Head of caudate nucleus (tissue), 42 donors: ENCODE measurements around the gene FGD3.
"Not testable (repeated sequence)": the region's sequence is repeated elsewhere in the genome, so short reads cannot be mapped to it uniquely, and the experiment has no call there.

Source experiments
- DNase-seq, 42 donors: peaks; one replicate each; pipeline versions ENCODE4 v3.0.0 to v3.0.0-alpha.2; 2020 to 2021; ENCODE audit warnings: mixed read lengths in 7 of 42
- intact Hi-C: fragments of 100-400 bp; cut with DNase I; formaldehyde crosslinking; loops from one replicate; pipeline ENCODE4 v1.15.0; 2022

The FGD3 gene, protein sequence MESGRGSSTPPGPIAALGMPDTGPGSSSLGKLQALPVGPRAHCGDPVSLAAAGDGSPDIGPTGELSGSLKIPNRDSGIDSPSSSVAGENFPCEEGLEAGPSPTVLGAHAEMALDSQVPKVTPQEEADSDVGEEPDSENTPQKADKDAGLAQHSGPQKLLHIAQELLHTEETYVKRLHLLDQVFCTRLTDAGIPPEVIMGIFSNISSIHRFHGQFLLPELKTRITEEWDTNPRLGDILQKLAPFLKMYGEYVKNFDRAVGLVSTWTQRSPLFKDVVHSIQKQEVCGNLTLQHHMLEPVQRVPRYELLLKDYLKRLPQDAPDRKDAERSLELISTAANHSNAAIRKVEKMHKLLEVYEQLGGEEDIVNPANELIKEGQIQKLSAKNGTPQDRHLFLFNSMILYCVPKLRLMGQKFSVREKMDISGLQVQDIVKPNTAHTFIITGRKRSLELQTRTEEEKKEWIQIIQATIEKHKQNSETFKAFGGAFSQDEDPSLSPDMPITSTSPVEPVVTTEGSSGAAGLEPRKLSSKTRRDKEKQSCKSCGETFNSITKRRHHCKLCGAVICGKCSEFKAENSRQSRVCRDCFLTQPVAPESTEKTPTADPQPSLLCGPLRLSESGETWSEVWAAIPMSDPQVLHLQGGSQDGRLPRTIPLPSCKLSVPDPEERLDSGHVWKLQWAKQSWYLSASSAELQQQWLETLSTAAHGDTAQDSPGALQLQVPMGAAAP

DNA sequence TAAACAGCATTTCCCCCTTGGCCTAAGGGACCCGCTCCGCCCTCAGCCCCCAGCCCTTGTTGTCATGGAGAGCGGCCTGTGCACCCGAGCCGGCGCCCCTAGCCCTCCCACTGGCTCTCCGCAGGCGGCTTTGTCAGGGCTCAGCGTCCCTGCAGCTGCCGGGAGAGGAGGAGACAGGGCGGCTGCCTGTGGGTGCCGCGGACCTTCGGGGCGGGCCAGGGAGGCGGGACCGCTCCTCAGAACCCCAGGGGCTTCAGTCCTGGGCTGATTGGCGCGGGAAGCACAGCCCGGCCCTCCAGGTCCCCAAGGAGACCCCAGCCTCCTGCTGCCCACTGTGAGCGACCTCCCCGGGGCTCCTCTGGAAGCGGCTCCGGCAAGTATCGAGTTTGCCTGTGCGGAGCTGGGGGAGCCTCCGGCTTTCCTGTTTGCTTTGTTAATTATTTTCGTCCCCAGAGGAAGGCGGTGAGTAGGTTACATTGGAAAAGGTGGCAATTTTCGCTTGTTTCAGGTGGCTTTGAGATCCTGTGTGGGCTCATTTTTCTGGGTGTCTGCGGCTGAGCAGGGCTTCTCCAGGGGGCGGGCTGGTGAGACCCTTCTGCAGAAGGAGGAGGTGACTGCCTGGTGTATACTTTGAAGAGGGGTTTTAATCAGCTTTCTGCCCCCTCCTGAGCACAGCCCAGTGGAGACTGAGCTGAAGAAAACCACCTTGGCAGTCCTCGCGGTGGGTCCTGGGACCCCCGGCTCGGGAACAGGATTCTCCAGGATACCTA lies at the start of gene FGD3:
Gene FGD3 (plus strand): TSS at position 256 of the 770 bp plus-strand sequence. CDS start 28,734 bp downstream, outside the sequence.
- intact Hi-C loops = no loop called here
- peak in 9 of 42 donors; percentile 8 to 40 (median 26) for DNase-seq

DNA sequence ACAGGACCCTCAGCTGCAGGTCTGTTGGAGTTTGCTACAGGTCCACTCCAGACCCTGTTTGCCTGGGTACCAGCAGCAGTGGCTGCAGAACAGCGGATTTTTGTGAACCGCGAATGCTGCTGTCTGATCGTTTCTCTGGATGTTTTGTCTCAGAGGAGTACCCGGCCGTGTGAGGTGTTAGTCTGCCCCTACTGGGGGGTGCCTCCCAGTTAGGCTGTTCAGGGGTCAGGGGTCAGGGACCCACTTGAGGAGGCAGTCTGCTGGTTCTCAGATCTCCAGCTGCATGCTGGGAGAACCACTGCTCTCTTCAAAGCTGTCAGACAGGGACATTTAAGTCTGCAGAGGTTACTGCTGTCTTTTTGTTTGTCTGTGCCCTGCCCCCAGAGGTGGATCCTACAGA lies 42.2 kb upstream of the FGD3 start:
- intact Hi-C loops = not testable (repeated sequence)
- peak in 1 of 42 donors; percentile 8 for DNase-seq

DNA sequence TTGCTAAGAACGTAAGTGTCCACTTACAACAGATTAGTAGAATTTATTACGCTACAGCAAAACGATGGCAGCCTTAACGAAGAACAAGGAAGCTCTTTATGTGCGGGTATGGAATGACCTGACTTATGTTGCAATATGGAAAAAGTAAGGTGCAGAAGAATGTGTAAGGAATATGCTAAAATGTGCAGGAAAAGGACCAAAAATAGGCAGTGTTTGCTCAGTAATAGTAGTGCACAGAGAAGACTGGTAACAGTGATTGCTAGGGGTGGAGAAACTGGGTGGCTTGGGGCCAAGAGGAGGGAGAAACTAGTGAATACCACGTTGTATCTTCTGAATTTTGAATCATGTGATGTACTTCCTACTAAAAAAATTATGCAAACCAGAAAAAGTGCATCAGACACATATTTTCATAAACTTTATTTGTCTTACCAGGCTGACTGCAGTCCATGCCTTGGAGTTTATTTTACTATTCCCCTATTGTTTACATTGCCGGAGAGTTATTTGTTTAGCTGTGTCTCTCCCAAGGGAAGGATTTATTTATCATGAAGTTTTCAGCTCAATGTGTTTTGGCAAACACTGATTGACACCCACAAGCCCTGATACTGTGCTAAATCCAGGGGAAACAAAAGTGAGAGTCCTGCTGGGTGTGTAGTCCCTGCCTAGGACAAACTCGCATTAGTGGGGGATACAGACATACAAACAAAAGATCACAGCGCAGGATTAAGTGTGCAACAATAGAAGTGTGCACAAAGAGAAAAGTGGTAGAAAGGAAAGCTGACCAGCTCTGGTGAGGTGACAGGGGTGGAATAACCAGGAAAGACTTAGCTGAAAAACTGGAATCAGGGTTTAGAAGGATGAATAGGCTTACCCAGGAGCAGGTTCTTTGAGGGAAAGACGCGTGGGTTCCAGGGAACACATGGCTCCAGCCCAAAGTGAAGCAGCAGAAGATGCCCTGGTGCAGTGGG lies 35.5 kb upstream of the FGD3 start:
- intact Hi-C loops = no loop called here
- peak in 2 of 42 donors; percentile 5 to 9 for DNase-seq

DNA sequence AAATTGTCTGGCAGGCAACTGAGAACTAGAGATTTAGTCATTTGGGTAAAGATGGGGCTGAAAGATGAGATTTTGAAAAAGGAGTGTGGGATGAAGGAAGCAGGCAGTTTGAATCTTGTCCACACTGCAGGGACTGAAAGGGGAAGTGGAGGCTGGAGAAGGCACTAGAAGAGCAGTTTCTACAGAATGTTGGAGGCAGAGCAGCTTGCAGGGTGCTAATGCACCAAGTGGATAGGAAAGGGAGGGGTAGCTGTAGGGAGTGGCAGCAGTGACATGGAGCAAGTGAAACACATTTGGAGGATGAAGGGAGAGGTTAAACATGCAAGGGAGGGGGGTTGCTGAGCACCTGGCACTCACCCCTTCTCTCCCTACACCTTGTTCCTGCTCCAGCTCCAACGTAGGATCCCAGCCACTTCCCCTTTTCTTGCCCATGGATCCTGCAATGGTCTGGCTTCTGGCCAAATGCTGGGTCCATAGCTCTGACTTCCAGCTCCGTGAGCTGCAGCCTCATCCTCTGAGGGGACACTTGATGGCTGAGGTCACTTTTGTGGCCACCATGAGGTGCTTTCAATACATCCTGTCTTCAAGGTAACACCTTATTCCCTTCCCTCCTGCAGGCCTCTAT lies 30.0 kb upstream of the FGD3 start:
- intact Hi-C loops = no loop called here
- DNase-seq = no peak

DNA sequence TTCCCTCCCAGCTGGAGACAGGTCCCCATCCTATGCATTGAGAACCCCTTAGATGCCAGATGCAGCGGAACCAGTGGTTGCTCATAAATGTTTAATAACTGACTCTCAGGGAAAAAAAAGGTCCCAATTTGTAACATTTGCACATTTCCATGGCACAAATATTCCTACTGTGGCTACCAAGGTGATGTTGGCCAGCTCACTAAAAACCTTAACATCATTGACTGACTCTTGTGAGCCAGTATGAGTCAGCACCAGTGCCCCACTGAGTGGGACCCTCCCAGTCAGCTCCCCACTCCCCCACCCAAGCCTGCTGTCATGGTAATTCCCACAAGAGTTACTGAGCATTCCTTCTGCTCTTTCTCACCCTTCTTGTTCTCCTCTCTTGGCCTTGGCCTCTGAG lies 26.9 kb upstream of the FGD3 start:
- DNase-seq = no peak
- intact Hi-C loops = no loop called here

DNA sequence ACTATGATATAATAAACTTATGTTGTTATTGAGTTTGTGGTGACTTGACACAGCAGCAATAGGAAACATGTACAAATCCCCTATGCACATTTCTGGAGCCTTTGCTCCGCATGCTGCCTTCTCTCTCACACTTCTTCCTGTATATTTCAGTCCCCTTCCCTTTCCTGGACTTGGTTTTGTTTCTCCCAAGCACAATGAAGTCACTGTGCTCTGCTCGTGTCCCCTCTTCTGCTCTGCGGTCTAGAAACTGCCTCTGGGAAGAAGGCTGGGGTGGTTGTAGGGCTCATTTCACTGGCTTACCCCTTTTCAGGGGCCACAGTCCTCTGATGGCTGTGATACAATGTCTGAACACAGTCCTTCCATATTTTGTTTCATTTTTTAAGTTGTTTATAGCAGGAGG lies 15.7 kb upstream of the FGD3 start:
- intact Hi-C loops = no loop called here
- DNase-seq = no peak

DNA sequence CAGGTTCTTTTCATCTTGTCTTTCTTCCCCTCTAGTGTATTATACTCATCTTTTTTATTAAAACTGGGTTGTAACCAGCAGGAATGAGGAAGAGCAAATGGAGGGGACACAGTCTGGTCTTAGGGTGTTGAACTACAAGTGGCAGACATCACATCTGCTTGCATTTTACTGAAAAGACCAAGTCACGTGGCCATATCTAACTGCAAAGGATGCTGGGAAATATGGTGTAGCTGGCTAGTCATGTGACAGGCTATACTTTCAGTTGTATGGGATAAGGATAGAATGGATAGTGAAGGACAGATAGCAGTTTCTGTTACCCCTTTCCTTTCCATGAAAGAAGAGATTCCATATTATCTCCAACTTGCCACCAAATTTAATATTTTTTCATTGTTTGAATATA lies 13.0 kb upstream of the FGD3 start:
- intact Hi-C loops = no loop called here
- DNase-seq = no peak

DNA sequence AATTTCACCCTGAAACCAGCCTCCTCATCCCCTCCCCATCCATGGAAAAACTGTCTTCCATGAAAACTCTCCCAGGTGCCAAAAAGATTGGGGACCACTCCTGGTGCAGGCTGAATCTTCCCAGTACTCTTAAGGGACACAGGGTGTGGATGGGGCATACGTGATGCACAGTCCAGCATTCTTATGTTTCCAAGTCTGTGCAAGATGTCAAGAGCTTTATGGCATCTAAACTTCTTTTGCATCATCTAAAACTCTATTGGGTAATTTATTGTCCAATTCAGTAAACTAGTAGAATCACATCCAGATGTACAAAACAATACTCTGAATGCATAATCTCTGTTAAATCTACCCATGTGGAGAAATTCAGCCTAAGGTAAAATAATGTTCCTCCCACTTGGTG lies 9.3 kb upstream of the FGD3 start:
- DNase-seq = no peak
- intact Hi-C loops = no loop called here

DNA sequence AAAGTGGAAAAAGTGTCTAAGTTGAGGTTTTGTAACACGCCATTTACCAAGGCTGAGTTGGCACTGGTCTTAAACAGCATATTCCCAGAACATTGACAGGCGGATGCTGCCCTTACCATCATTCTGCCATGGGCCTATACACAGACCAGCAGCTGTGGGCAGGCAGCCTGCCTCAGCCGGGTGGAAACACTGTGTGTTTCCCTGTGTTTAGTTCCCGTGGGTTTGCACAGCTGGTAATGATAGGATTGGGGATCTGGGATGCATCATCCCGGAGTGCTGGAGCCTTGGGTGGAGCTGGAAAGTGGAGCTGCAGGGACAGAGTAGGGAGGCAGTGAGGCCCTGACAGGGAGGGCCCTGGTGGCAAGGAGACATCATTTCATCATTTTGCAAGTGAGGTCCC lies 5.5 kb upstream of the FGD3 start:
- intact Hi-C loops = no loop called here
- peak in 1 of 42 donors; percentile 20 for DNase-seq

DNA sequence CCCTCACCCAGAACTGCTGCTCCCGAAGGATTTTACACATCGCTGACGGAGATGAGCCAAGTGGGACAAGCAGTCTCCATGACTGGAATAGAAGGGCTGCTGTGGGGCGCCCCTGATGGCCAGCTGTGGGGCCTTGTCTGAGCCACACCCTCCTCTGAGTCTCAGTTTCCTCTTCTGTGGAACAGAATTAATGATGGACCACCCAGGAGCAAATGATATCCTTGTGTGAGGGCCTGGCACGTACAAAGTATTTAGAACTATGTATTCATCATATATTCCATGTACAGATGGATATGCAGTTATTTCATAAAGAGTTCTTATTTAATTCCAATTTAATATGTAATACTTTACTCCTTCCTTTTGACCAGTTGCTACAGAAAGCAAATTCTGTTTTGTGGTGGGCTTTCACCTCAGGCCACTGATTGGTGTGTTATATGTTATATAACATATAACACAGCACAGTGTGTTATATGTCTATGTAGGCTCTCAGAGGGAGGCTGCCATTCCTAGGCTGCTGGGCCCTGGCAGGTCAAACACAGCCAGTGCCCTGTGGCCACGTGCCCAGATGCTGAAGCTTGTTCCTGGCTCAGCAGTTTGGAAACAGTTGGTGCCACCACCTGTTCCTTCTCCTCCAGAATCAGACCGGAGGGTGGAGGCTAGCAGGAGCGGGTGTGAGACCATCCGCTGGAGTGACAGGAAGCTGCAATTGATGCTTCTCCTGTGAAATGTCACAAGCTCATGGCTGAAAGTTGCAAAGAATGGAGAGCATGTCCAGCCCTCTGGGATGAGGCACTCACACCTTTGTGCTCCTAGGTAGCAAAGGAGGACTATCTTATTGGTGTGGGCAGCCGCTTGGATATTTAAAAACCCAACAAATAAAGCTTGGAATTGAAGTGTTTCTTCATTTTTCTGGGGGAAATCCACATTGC lies 4.4 kb upstream of the FGD3 start:
- intact Hi-C loops = no loop called here
- peak in 1 of 42 donors; percentile 19 for DNase-seq

DNA sequence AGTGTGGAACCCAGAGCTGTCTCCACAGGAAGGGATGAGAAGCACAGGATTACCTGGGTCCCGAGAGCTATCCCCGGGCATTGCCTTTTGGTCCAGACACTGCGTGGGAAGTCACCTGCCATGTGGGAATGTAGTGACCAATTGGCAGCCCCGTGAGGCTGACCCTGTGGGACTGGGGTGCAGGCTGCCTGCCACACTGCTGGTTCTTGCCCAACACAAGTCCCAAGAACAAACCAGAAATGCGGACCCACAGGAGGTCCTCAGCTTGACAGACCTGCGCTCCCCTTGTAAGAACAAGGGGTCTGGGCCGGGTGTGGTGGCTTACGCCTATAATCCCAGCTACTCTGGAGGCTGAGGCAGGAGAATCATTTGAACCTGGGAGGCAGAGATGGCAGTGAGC lies 2.4 kb upstream of the FGD3 start:
- DNase-seq = peak in 1 of 42 donors; percentile 19
- intact Hi-C loops = no loop called here

DNA sequence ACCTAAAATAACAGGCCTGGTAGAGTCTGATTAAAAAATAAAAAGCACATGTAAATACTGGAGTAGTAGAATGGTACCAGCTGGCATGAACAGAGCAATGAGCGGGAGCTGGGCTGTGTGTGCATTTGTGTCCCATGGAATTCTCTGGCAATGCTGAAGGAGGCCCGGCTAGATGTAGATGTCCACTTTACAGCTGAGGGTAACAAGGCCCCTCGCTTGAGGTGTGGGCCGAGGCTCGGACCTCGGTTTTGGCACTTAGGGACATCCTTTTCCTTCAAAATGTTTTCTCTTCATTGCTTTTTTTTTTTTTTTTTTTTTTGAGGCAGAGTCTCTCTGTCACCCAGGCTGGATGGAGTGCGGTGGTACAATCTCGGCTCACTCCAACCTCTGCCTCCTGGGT lies 1.5 kb upstream of the FGD3 start:
- intact Hi-C loops = no loop called here
- DNase-seq = peak in 1 of 42 donors; percentile 12

DNA sequence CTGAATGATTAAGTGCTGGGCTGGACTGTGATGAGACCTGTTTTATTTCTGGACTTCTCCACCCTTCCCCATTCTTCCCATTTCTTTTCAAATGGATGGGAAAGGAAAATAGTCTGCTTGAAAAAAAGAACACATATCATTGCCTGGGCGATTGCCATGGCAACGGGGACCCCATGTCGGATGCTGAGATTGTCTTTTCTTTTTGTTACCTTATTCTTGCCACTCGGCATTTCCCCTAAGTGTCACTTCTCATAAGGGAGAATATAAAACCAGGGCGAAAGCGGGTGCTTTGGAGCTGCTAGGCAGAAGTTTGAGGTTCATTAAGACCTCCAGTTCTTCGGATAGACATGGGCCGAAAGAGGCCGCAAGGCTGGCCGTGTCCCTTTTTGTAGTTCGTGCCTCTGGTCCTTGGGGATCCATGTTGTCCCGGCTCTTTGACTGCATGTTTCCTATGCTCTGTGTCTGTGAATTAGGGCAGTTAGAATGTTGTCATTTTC lies 763 bp downstream of the FGD3 start:
- peak in 1 of 42 donors; percentile 24 for DNase-seq
- intact Hi-C loops = no loop called here

DNA sequence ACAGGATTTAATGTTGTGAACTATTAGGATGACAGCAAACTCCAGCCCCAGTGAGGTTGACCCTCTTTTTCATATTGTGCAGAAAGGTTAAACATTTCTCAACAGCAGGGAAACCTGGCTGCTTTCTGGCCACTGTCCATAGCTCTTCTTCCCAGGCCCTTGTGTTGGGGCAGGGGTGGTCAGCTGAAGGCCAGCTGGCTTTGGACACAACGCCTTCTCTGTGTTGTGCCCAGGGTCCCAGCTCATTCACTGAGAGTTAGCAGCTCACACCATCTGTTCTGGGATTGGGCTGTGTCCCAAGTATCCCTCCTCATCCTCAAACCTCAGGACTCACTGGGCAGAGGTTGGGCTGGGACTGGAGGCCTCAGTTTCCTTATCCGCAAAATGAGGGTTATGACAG lies 1.3 kb downstream of the FGD3 start:
- intact Hi-C loops = no loop called here
- peak in 1 of 42 donors; percentile 7 for DNase-seq

DNA sequence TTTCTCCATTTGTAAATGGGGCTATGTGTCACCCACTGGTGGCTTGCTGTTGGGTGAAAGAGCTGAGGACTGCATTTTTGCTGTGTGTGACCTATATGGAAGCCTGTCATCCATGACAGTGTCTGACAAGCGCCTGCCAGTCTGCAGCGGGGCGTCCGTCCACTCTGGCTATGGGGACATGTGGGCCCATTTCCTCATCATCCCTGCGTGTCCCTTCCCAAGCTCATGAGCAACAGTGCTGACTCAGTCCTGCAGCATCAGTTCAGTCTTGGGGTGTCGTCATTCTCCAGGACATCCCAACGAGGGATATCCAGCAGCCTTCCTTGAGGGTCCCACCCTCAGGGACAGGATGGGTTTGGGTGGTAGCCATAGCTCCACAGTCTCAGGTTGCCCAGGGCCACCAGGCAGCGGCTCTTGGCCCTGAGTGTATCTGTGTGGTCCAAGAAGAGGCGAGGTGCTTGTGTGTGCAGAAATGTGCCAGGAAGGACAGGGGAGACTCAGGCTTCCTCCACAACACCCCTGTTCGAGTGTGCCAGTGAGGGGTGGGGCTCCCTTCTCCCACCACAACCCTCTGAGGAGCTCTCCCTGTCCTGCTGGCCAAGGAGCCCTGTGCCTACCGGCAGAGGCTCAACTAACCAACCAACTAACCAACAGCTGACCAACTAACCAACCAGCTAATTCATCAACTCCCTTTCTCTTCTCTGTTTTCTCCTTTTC lies 2.1 kb downstream of the FGD3 start:
- intact Hi-C loops = no loop called here
- DNase-seq = peak in 2 of 42 donors; percentile 7 to 18

DNA sequence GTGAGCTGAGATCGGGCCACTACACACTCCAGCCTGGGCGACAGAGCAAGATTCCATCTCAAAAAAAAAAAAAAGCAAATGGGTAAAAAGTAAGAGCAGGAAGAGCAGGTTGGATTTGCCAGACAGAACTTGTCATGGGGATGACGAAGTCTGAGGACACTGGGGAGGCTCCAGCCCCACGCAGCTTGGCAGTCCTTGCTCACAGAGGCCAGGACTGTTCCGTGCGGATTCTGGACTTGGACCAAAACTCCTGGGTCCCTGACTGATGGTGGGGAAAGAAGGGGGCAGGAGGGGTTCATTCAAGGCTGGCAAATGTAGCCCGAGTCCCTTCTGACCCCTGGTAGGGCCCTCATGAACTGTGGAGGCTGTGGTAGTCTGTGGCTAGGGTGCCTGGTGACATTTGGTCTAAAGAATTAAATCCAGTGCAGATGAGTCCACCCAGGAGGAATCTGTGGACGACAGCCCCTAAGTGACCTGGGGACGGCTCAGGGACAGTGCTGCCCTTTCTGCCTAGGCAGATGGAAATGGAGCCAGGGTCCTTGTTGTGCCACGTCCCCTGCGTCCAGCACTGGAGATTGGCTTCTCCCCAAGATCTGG lies 3.1 kb downstream of the FGD3 start:
- intact Hi-C loops = no loop called here
- peak in 2 of 42 donors; percentile 4 to 20 for DNase-seq
